ENCODE results near the gene PIGM. TPM values are rescaled to one million over a fixed set of nuclear protein-coding genes. Genes with fewer than 3 reads are reported as not detected.

PIGM gene
- total RNA-seq, 4 donors from 2014 or later, result 3.2 to 8.2 (median 4.9) TPM

- Histone ChIP-seq H3K27me3 (no peaks in the 10 kb centered on the region), H3K4me3 (no peak overlapping the region), H3K9me3 (no peaks in the 10 kb centered on the region), H3K27ac (no peak overlapping the region), H3K4me1 (peaks cover 0 to 4% (median 0%) of the 10 kb centered on the region in 4 donors), H3K36me3 (no peaks in the 10 kb centered on the region)
- TF ChIP-seq POLR2AphosphoS5 (IDR thresholded peaks at IDR 0.05) (no peak), POLR2A (IDR thresholded peaks at IDR 0.05) (no peak), EP300 (IDR thresholded peaks at IDR 0.05; ENCODE audit: low read depth) (no peak), CTCF (IDR thresholded peaks at IDR 0.05) (no peak)
- WGBS, 2 donors (ENCODE audit: low coverage in 1 of 2), result 74% methylated on average over 2 of the region's 2 CpGs; no CpG with 5 or more reads in 1 of the 2 donors
- no peak for DNase-seq
- intact Hi-C loops (cut with DNase I; ENCODE audit: low total_unique reads), result loop anchor here (1.0 to 10.0 kb wide), 2 partner anchors 34 to 1203 kb away; partner anchors contain the start of gene OR6N1
- in situ Hi-C loops (cut with MboI; ENCODE audit: low pct_ligation_motif_present in 1 of 4, low pct_unique_long_range_greater_than_20kb in 1 of 4, low sequenced_read_pairs in 3 of 4), result no loop called here
Measured at GRCh38 chr1:159978107-159978398, 53.7 kb downstream of the PIGM start.

GRCh38 chr1:159977364-159978106 lies 54.3 kb downstream of the PIGM start:
- in situ Hi-C loops (cut with MboI; ENCODE audit: low pct_ligation_motif_present in 1 of 4, low pct_unique_long_range_greater_than_20kb in 1 of 4, low sequenced_read_pairs in 3 of 4) (no loop called here), intact Hi-C loops (cut with DNase I; ENCODE audit: low total_unique reads) (loop anchor here (1.0 to 10.0 kb wide), 2 partner anchors 33 to 1203 kb away; partner anchors contain the start of gene OR6N1)
- H3K4me3 ChIP-seq, result no peak overlapping the region
- no peak overlapping the region for H3K27ac ChIP-seq
- no peak for TF ChIP-seq CTCF (IDR thresholded peaks at IDR 0.05)
- TF ChIP-seq POLR2A (IDR thresholded peaks at IDR 0.05), result no peak
- TF ChIP-seq EP300 (IDR thresholded peaks at IDR 0.05; ENCODE audit: low read depth), result no peak
- TF ChIP-seq POLR2AphosphoS5 (IDR thresholded peaks at IDR 0.05), result no peak
- 71 to 89% methylated on average over 4 to 6 of the region's 6 CpGs for whole genome bisulfite sequencing, 2 donors (ENCODE audit: low coverage in 1 of 2)
- no peak for DNase-seq
- no peaks in the 10 kb centered on the region for H3K27me3 ChIP-seq
- H3K4me1 ChIP-seq, result peaks cover 0 to 4% (median 0%) of the 10 kb centered on the region in 4 donors
- H3K36me3 ChIP-seq, result no peaks in the 10 kb centered on the region
- no peaks in the 10 kb centered on the region for H3K9me3 ChIP-seq

Other genes with a start within 250 kb of the PIGM start
- gene FCRL6, start 229.6 kb downstream of the PIGM start, total RNA-seq, result 1 to 10 TPM in 1 of 4 donors, under 1 TPM in 1, not detected in 2; 0.55 to 1.4 TPM
- gene SLAMF8, start 205.1 kb downstream of the PIGM start, total RNA-seq, result 1 to 10 TPM in 3 of 4 donors, under 1 TPM in 1; 0.37 to 7.1 (median 2.3) TPM
- not detected for gene VSIG8, start 169.3 kb downstream of the PIGM start, total RNA-seq
- gene CFAP45, start 131.8 kb downstream of the PIGM start, total RNA-seq, result under 1 TPM in 1 of 4 donors, not detected in 3; 0.32 TPM
- gene TAGLN2, start 106.5 kb downstream of the PIGM start, total RNA-seq, result 100 to 1,000 TPM in 3 of 4 donors, 10 to 100 TPM in 1; 65.1 to 235 (median 168) TPM
- 100 to 1,000 TPM in 1 of 4 donors, 10 to 100 TPM in 3; 40.7 to 137 (median 81.3) TPM for gene IGSF9, start 86.4 kb downstream of the PIGM start, total RNA-seq
- gene SLAMF9, start 77.8 kb downstream of the PIGM start, total RNA-seq, result under 1 TPM in 1 of 4 donors, not detected in 3; 0.64 TPM
- gene KCNJ10, start 38.2 kb upstream of the PIGM start, total RNA-seq, result not detected
- under 1 TPM in 1 of 4 donors, not detected in 3; 0.27 TPM for gene KCNJ9, start 49.5 kb upstream of the PIGM start, total RNA-seq
- gene IGSF8, start 66.6 kb upstream of the PIGM start, total RNA-seq, result 10 to 100 TPM; 35.9 to 89.0 (median 49.5) TPM
- 10 to 100 TPM; 11.4 to 40.8 (median 23.1) TPM for gene ATP1A2, start 83.8 kb upstream of the PIGM start, total RNA-seq
- gene ATP1A4, start 119.6 kb upstream of the PIGM start, total RNA-seq, result under 1 TPM in 1 of 4 donors, not detected in 3; 0.20 TPM
- gene CASQ1, start 158.6 kb upstream of the PIGM start, total RNA-seq, result under 1 TPM in 2 of 4 donors, not detected in 2; 0.55 to 0.95 TPM
- gene PEA15, start 173.4 kb upstream of the PIGM start, total RNA-seq, result 10 to 100 TPM; 25.8 to 92.5 (median 27.3) TPM
- 100 to 1,000 TPM; 128 to 279 (median 137) TPM for gene DCAF8, start 230.6 kb upstream of the PIGM start, total RNA-seq

Data from transverse colon (tissue), 4 donors.